H1 (cell line): ENCODE results near the gene STX18. TPM values are rescaled to one million over a fixed set of nuclear protein-coding genes. Genes with fewer than 3 reads are reported as not detected.

Experiments used
- CTCF ChIA-PET: fragments of 300-600 bp; sonication (Branson Sonifier 250); formaldehyde crosslinking; loops from one replicate; lab custom pipeline; 2021; ENCODE audit not compliant: partially characterized antibody; lab: Charles Lee
- POLR2A ChIA-PET: fragments of 300-600 bp; sonication (Branson Sonifier 250); formaldehyde crosslinking; loops from one replicate; lab custom pipeline; 2021; ENCODE audit warnings: inconsistent platforms; ENCODE audit not compliant: partially characterized antibody; lab: Charles Lee
- DNase-seq, 2 experiments: peaks; one replicate each; pipeline versions ENCODE4 v3.0.0 to v3.0.0-alpha.2; 2010 to 2022; ENCODE audit warnings: low spot score in 2 of 2, low read depth in 1 of 2, mixed read lengths in 1 of 2
- FAIRE-seq: peaks from 2 replicates; lab custom pipeline; 2011; peaks lifted over from hg19 to GRCh38; lab: Jason Lieb, UNC
- H2AFZ ChIP-seq: 2 replicates; pipeline ENCODE4 v1.8.1; 2012; ENCODE audit warnings: low read length, inconsistent platforms
- H2AK5ac ChIP-seq: 2 replicates; pipeline ENCODE4 v1.6.1; 2013; ENCODE audit warnings: low read depth, low read length
- H2BK120ac ChIP-seq: replicated peaks from 2 replicates; pipeline ENCODE3; 2013; ENCODE audit warnings: low read depth, low read length, inconsistent platforms
- H2BK12ac ChIP-seq: 2 replicates; pipeline ENCODE4 v1.6.1; 2013; ENCODE audit warnings: low read depth, low read length
- H2BK15ac ChIP-seq: 2 replicates; pipeline ENCODE4 v1.6.1; 2013; ENCODE audit warnings: low read length
- H2BK20ac ChIP-seq: 2 replicates; pipeline ENCODE4 v1.6.1; 2013; ENCODE audit warnings: low read length
- H2BK5ac ChIP-seq: 2 replicates; pipeline ENCODE4 v1.6.1; 2013; ENCODE audit warnings: low read depth, low read length
- H3K14ac ChIP-seq: 2 replicates; pipeline ENCODE4 v1.6.1; 2013; ENCODE audit warnings: inconsistent platforms; ENCODE audit not compliant: insufficient read length
- H3K18ac ChIP-seq: 2 replicates; pipeline ENCODE4 v1.6.1; 2013; ENCODE audit warnings: low read length; ENCODE audit errors: extremely low read depth
- H3K23ac ChIP-seq: 2 replicates; pipeline ENCODE4 v1.6.1; 2013; ENCODE audit warnings: inconsistent platforms; ENCODE audit not compliant: insufficient read length
- H3K23me2 ChIP-seq: 2 replicates; pipeline ENCODE4 v1.6.1; 2013; ENCODE audit warnings: low read depth, low read length
- H3K27ac ChIP-seq: 2 replicates; pipeline ENCODE4 v1.6.1; 2011; ENCODE audit warnings: low read depth, low read length, inconsistent platforms
- H3K27me3 ChIP-seq, 4 experiments: replicated peaks in 1 of 4; 1 replicate in 1 of 4; 2 replicates in 3 of 4; pipeline versions ENCODE4 v1.6.1 to v1.8.1; 2011 to 2013; ENCODE audit warnings: low read length in 3 of 4, mild to moderate bottlenecking in 3 of 4, inconsistent platforms in 2 of 4, mixed read lengths in 2 of 4, moderate library complexity in 1 of 4; ENCODE audit not compliant: control insufficient read depth in 3 of 4, insufficient read depth in 3 of 4; ENCODE audit errors: extremely low read depth in 1 of 4
- H3K36me3 ChIP-seq, 4 experiments: 2 replicates each; pipeline versions ENCODE4 v1.6.1 to v1.8.1; 2011 to 2013; ENCODE audit warnings: mild to moderate bottlenecking in 4 of 4, low read length in 3 of 4, moderate library complexity in 2 of 4, control low read depth in 1 of 4, inconsistent platforms in 1 of 4; ENCODE audit not compliant: insufficient read depth in 4 of 4, control insufficient read depth in 2 of 4
- H3K4ac ChIP-seq: replicated peaks from 2 replicates; pipeline ENCODE3; 2013; ENCODE audit warnings: low read length, low read depth, mixed read lengths, inconsistent platforms; ENCODE audit not compliant: insufficient read length
- H3K4me1 ChIP-seq, 4 experiments: replicated peaks in 1 of 4; 1 replicate in 1 of 4; 2 replicates in 3 of 4; pipeline versions ENCODE4 v1.6.1 to v1.8.1; 2011 to 2013; ENCODE audit warnings: low read length in 3 of 4, inconsistent platforms in 2 of 4, mixed read lengths in 1 of 4; ENCODE audit not compliant: insufficient read depth in 4 of 4, control insufficient read depth in 3 of 4
- H3K4me2 ChIP-seq, 2 experiments: 2 replicates each; pipeline versions ENCODE4 v1.6.1 to v1.8.1; 2011 to 2013; ENCODE audit warnings: low read depth in 2 of 2, low read length in 2 of 2, control low read depth in 1 of 2, inconsistent platforms in 1 of 2, mild to moderate bottlenecking in 1 of 2; ENCODE audit not compliant: insufficient read depth in 1 of 2
- H3K4me3 ChIP-seq, 4 experiments: fragments of 200-600, 300-600 bp in 1 of 4; sonication (generic), shearing (Covaris generic), sonication (Bioruptor Twin) in 1 of 4; 2 replicates each; pipeline versions ENCODE4 v1.5.1 to v1.8.1; 2011 to 2016; ENCODE audit warnings: low read length in 4 of 4, low read depth in 3 of 4, control low read depth in 2 of 4, inconsistent platforms in 2 of 4, mild to moderate bottlenecking in 2 of 4, mixed read lengths in 1 of 4, moderate library complexity in 1 of 4; ENCODE audit not compliant: insufficient read depth in 2 of 4; ENCODE audit errors: extremely low read depth in 1 of 4
- H3K56ac ChIP-seq: replicated peaks from 2 replicates; pipeline ENCODE3; 2013; ENCODE audit warnings: low read depth, mild to moderate bottlenecking, mixed read lengths, low read length, inconsistent platforms; ENCODE audit not compliant: insufficient read length
- H3K79me1 ChIP-seq: 2 replicates; pipeline ENCODE4 v1.6.1; 2013; ENCODE audit warnings: low read depth, low read length, control low read depth
- H3K79me2 ChIP-seq, 2 experiments: 2 replicates each; pipeline versions ENCODE4 v1.6.1 to v1.8.1; 2012 to 2013; ENCODE audit warnings: low read length in 2 of 2, mild to moderate bottlenecking in 2 of 2, inconsistent platforms in 1 of 2; ENCODE audit not compliant: insufficient read depth in 2 of 2, control insufficient read depth in 1 of 2
- H3K9ac ChIP-seq, 4 experiments: replicated peaks in 1 of 4; 1 replicate in 1 of 4; 2 replicates in 3 of 4; pipeline versions ENCODE4 v1.6.1 to v1.8.1; 2011 to 2013; ENCODE audit warnings: low read depth in 3 of 4, low read length in 3 of 4, control low read depth in 2 of 4, mild to moderate bottlenecking in 2 of 4, moderate library complexity in 2 of 4, inconsistent platforms in 1 of 4; ENCODE audit errors: extremely low read depth in 1 of 4
- H3K9me3 ChIP-seq, 2 experiments: 2 replicates each; pipeline versions ENCODE4 v1.6.1 to v1.8.1; 2012 to 2013; ENCODE audit warnings: mild to moderate bottlenecking in 2 of 2, moderate library complexity in 2 of 2, control low read depth in 1 of 2, inconsistent platforms in 1 of 2, low read depth in 1 of 2, low read length in 1 of 2, mixed read lengths in 1 of 2; ENCODE audit not compliant: insufficient read depth in 2 of 2
- H4K20me1 ChIP-seq, 2 experiments: replicated peaks in 1 of 2; 2 replicates each; pipeline versions ENCODE3 to v1.8.1; 2011 to 2013; ENCODE audit warnings: inconsistent platforms in 2 of 2, low read length in 2 of 2, mild to moderate bottlenecking in 1 of 2; ENCODE audit not compliant: insufficient read depth in 2 of 2, control insufficient read depth in 1 of 2
- H4K5ac ChIP-seq: 2 replicates; pipeline ENCODE4 v1.6.1; 2013; ENCODE audit warnings: low read length, low read depth, mixed read lengths, inconsistent platforms; ENCODE audit not compliant: insufficient read length
- H4K8ac ChIP-seq: 2 replicates; pipeline ENCODE4 v1.8.0; 2013; ENCODE audit warnings: mild to moderate bottlenecking, moderate library complexity, low read length, inconsistent platforms; ENCODE audit not compliant: insufficient read depth; ENCODE audit errors: extremely low read depth
- H4K91ac ChIP-seq: replicated peaks from 2 replicates; pipeline ENCODE3; 2013; ENCODE audit warnings: low read length, mixed read lengths, inconsistent platforms; ENCODE audit not compliant: insufficient read length
- ASH2L ChIP-seq: fragments of 200-600, 300-600 bp; sonication (generic); IDR thresholded peaks from one replicate; pipeline ENCODE4 v1.7.1; 2017; ENCODE audit warnings: low read length
- BRCA1 ChIP-seq: IDR thresholded peaks from 2 replicates; pipeline ENCODE4 v1.6.1; 2012; ENCODE audit warnings: low read depth, low read length, improper control_type of control experiment
- CEBPB ChIP-seq: IDR thresholded peaks from 2 replicates; pipeline ENCODE4 v1.6.1; 2012; ENCODE audit warnings: low read depth, low read length
- CHD1 ChIP-seq: IDR thresholded peaks from 2 replicates; pipeline ENCODE4 v1.6.1; 2012; ENCODE audit warnings: low read depth, low read length, improper control_type of control experiment
- SIN3A ChIP-seq, 2 experiments: IDR thresholded peaks in 1 of 2; conservative IDR thresholded peaks in 1 of 2; 2 replicates each; pipeline ENCODE4 v1.6.1; 2011 to 2012; ENCODE audit warnings: low read length in 2 of 2, improper control_type of control experiment in 1 of 2, low read depth in 1 of 2, mild to moderate bottlenecking in 1 of 2
- SRF ChIP-seq: IDR thresholded peaks from 2 replicates; pipeline ENCODE4 v1.6.1; 2011; ENCODE audit warnings: mild to moderate bottlenecking, low read depth, low read length, moderate library complexity
- WGBS, 2 experiments: shearing (Covaris generic) in 1 of 2; methylation state at CpG; one replicate each; pipeline versions ENCODE4 v1.1.6 to v1.1.7; 2013 to 2015; ENCODE audit warnings: low lambda C conversion rate in 2 of 2, mixed read lengths in 2 of 2, inconsistent platforms in 1 of 2, low coverage in 1 of 2, missing lambda C conversion rate in 1 of 2; ENCODE audit not compliant: insufficient replicate concordance in 2 of 2, insufficient coverage in 1 of 2, insufficient read length in 1 of 2; ENCODE audit errors: extremely low coverage in 1 of 2, missing lambda C conversion rate in 1 of 2; 5-methylcytosine and 5-hydroxymethylcytosine counted together
- polyA plus RNA-seq, 7 experiments: library from polyadenylated mRNA; depleted of rRNA in 3 of 7; stranded (reverse) in 5 of 7; unstranded in 2 of 7; fragments of >200 nt in 5 of 7; fragments of 200-250 nt in 2 of 7; gene quantifications; 1 replicate in 5 of 7; 2 replicates in 1 of 7; 4 replicates in 1 of 7; pipeline versions ENCODE4 v1.2.1 to v1.2.3, GENCODE V29; 2011 to 2013; ENCODE audit warnings: missing spikeins in 2 of 7, mixed read lengths in 2 of 7
- total RNA-seq: library from RNA; stranded (reverse); fragmentation: NEBNext Ultra II Directional; extraction: Animal tissue kit (Norgen Biotek cat#: 25700); gene quantifications from 2 replicates; pipeline ENCODE4 v1.2.1, GENCODE V29; 2021
- TF ChIP-seq, protein P1 (sequence below): IDR thresholded peaks from 2 replicates; pipeline ENCODE4 v1.6.1; 2011; ENCODE audit warnings: low read length, improper control_type of control experiment
- TF ChIP-seq, protein P2 (sequence below): IDR thresholded peaks from 2 replicates; pipeline ENCODE4 v1.6.1; 2012; ENCODE audit warnings: inconsistent platforms

The STX18 gene
- total and polyA plus RNA-seq, 2 of the 8 experiments (the other 6 are each of a cell fraction or from before 2014, with no cell fraction given): 14.6 to 18.3 TPM

DNA sequence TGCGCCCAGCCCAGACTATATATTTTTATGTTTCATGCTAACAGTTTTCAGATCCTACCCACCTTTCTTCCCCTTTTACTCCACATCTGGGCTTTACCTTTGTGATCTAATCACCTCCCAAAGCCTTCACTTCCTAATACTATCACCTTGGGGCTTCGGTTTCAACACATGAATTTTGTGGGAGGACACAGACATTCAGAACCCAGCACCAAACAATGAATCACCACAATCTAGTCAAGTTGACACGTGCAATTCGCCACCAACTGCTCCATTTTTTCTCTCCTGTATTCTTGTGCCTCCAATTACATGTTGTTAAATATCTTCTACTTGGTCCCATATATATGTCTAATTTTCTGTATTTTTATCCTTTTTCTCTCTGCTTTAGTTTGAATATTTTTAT, 41.8 kb upstream of the STX18 start:
- no peak overlapping the region for H4K8ac ChIP-seq
- H3K4me3 ChIP-seq: no peak overlapping the region; a peak in 1 of 8 replicates
- DNase-seq (no peak), FAIRE-seq (no peak)
- no peak overlapping the region for H4K5ac ChIP-seq
- H3K9ac ChIP-seq: no peak overlapping the region
- H3K14ac ChIP-seq: no peak overlapping the region
- H3K18ac ChIP-seq: no peak overlapping the region
- no peak overlapping the region for H2AFZ ChIP-seq
- H4K20me1 ChIP-seq: peaks cover 0 to 4% of the 10 kb centered on the region in 2 experiments
- no peak overlapping the region for H3K56ac ChIP-seq
- no peak overlapping the region for H2BK120ac ChIP-seq
- H2BK5ac ChIP-seq: no peak overlapping the region
- WGBS, 2 experiments: 91% methylated on average over 4 of the region's 4 CpGs; no CpG with 5 or more reads in 1 of the 2 experiments
- ChIA-PET POLR2A (interaction anchor here (0.8 kb wide), 1 partner anchor 9 kb away, joined by 3 read pairs; no protein-coding TSS in a partner anchor), CTCF (no interaction called here)
- no peaks in the 10 kb centered on the region for H3K9me3 ChIP-seq
- no peaks in the 10 kb centered on the region for H3K36me3 ChIP-seq
- H3K4me2 ChIP-seq: no peak overlapping the region
- no peaks in the 10 kb centered on the region; the same call in 1 of the 2 replicates for H3K23me2 ChIP-seq
- TF ChIP-seq ASH2L: no peak
- TF ChIP-seq, protein P1, sequence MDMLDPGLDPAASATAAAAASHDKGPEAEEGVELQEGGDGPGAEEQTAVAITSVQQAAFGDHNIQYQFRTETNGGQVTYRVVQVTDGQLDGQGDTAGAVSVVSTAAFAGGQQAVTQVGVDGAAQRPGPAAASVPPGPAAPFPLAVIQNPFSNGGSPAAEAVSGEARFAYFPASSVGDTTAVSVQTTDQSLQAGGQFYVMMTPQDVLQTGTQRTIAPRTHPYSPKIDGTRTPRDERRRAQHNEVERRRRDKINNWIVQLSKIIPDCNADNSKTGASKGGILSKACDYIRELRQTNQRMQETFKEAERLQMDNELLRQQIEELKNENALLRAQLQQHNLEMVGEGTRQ: no peak
- no peak for TF ChIP-seq CHD1
- no peak for TF ChIP-seq SIN3A (conservative IDR thresholded peaks at IDR 0.05 in 1 of 2, IDR thresholded peaks at IDR 0.05 in 1 of 2; ENCODE audit: low read depth in 1 of 2, low read length in 2 of 2)
- TF ChIP-seq CEBPB: no peak
- TF ChIP-seq BRCA1: no peak
- no peak for TF ChIP-seq SRF
- TF ChIP-seq, protein P2, sequence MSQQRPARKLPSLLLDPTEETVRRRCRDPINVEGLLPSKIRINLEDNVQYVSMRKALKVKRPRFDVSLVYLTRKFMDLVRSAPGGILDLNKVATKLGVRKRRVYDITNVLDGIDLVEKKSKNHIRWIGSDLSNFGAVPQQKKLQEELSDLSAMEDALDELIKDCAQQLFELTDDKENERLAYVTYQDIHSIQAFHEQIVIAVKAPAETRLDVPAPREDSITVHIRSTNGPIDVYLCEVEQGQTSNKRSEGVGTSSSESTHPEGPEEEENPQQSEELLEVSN: no peak
- H2BK20ac ChIP-seq: no peak overlapping the region
- H2BK12ac ChIP-seq: no peak overlapping the region
- H3K27ac ChIP-seq: no peak overlapping the region
- H2AK5ac ChIP-seq: no peak overlapping the region
- H4K91ac ChIP-seq: no peak overlapping the region
- H3K27me3 ChIP-seq: no peaks in the 10 kb centered on the region
- H3K4ac ChIP-seq: no peak overlapping the region
- H3K23ac ChIP-seq: no peak overlapping the region
- H3K4me1 ChIP-seq: peaks cover 0 to 11% (median 3%) of the 10 kb centered on the region in 4 experiments; a peak in 2 of 7 replicates
- no peaks in the 10 kb centered on the region for H3K79me1 ChIP-seq
- H3K79me2 ChIP-seq: peaks cover 0 to 2% of the 10 kb centered on the region in 2 experiments; a peak in 1 of 4 replicates
- no peak overlapping the region for H2BK15ac ChIP-seq
